Uterus (tissue), 2 donors: Measurements from ENCODE around the gene INHA.

Experiments used
- CTCF ChIP-seq, 4 experiments: fragments of 200-600 bp in 2 of 4; fragments of 450-650 bp in 2 of 4; sonication (generic) in 2 of 4; IDR thresholded peaks; one replicate each; pipeline ENCODE4 v1.5.1; 2016 to 2019; ENCODE audit warnings: antibody characterized with exemption in 4 of 4, mild to moderate bottlenecking in 2 of 4, moderate library complexity in 1 of 4
- POLR2A ChIP-seq, 2 donors: fragments of 450-650 bp; IDR thresholded peaks; one replicate each; pipeline ENCODE4 v1.6.1; 2016; ENCODE audit warnings: antibody characterized with exemption in 2 of 2, mild to moderate bottlenecking in 1 of 2, moderate library complexity in 1 of 2

- TF ChIP-seq POLR2A (IDR thresholded peaks at IDR 0.05), result no peak
- no peak for TF ChIP-seq CTCF (IDR thresholded peaks at IDR 0.05)
Measured at GRCh38 chr2:219612577-219613286, 40.6 kb downstream of the INHA start.
